ENCODE data around the gene PDCD2L. TPM values are rescaled to one million over a fixed set of nuclear protein-coding genes. Genes with fewer than 3 reads are reported as not detected.

The PDCD2L gene
- polyA plus RNA-seq, 1 experiment: 14.0 TPM

- no peak overlapping the region for H3K27ac ChIP-seq (ENCODE audit: low read depth, low read length)
- H3K27me3 ChIP-seq (ENCODE audit: control insufficient read depth, insufficient read depth, low read length): no peaks in the 10 kb centered on the region
- POLR2A ChIA-PET: no interaction called here
- no peak overlapping the region for H3K4me3 ChIP-seq (ENCODE audit: low read depth, low read length)
- DNase-seq (ENCODE audit: low read depth, low spot score): no peak
- CTCF ChIA-PET: interaction anchor here (0.9 to 1.0 kb wide), 2 partner anchors 17 kb away, joined by 3 to 4 read pairs; no protein-coding TSS in a partner anchor
- TF ChIP-seq, protein P1, sequence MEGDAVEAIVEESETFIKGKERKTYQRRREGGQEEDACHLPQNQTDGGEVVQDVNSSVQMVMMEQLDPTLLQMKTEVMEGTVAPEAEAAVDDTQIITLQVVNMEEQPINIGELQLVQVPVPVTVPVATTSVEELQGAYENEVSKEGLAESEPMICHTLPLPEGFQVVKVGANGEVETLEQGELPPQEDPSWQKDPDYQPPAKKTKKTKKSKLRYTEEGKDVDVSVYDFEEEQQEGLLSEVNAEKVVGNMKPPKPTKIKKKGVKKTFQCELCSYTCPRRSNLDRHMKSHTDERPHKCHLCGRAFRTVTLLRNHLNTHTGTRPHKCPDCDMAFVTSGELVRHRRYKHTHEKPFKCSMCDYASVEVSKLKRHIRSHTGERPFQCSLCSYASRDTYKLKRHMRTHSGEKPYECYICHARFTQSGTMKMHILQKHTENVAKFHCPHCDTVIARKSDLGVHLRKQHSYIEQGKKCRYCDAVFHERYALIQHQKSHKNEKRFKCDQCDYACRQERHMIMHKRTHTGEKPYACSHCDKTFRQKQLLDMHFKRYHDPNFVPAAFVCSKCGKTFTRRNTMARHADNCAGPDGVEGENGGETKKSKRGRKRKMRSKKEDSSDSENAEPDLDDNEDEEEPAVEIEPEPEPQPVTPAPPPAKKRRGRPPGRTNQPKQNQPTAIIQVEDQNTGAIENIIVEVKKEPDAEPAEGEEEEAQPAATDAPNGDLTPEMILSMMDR (IDR thresholded peaks at IDR 0.05; ENCODE audit: low read depth, low read length): no peak
- no peaks in the 10 kb centered on the region; the same call in 1 of the 2 replicates for H3K9me3 ChIP-seq (ENCODE audit: control insufficient read depth, insufficient read depth, low read length)
These were observed 41.1 kb upstream of the PDCD2L start for GRCh38 chr19:34363094-34363493.

DNA sequence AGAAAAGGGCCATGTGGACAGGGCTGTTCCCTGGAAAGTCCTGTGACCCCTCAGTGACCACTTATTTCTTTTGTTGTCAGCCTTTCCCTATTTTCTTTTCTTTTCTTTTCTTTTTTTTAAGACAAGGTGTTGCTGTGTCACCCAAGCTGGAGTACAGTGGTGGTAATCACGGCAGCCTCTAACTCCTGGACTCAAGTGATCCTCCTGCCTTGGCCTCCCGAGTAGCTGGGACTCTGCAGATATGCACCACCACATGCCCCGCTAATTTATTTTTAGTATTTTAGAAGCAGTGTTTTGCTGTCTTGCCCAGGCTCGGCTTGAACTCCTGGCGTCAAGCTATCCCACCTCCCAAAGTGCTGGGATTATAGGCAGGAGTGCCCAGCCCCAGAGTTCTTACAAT lies 40.3 kb upstream of the PDCD2L start:
- H3K4me3 ChIP-seq (ENCODE audit: low read depth, low read length): no peak overlapping the region
- TF ChIP-seq, protein P1 (IDR thresholded peaks at IDR 0.05; ENCODE audit: low read depth, low read length): no peak
- no peaks in the 10 kb centered on the region for H3K27me3 ChIP-seq (ENCODE audit: control insufficient read depth, insufficient read depth, low read length)
- ChIA-PET POLR2A (no interaction called here), CTCF (interaction anchor here (1.0 kb wide), 1 partner anchor 17 kb away, joined by 4 read pairs; no protein-coding TSS in a partner anchor)
- no peak overlapping the region for H3K27ac ChIP-seq (ENCODE audit: low read depth, low read length)
- H3K9me3 ChIP-seq (ENCODE audit: control insufficient read depth, insufficient read depth, low read length): no peaks in the 10 kb centered on the region; the same call in 1 of the 2 replicates
- no peak for DNase-seq (ENCODE audit: low read depth, low spot score)

DNA sequence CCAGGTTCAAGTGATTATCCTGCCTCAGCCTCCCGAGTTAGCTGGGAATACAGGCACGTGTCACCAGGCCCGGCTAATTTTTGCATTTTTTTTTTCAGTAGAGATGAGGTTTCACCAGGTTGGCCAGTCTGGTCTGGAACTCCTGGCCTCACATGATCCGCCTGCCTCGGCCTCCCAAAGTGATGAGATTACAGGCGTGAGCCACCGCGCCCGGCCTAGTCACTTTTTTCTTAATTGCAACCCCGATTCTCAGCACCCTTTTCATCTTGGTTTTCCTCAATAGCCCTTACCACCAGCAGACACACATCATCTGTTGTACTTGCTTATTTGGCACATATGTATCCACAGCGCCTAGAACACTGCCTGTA lies 39.8 kb upstream of the PDCD2L start:
- Histone ChIP-seq H3K27me3 (ENCODE audit: control insufficient read depth, insufficient read depth, low read length) (no peaks in the 10 kb centered on the region), H3K27ac (ENCODE audit: low read depth, low read length) (no peak overlapping the region), H3K4me3 (ENCODE audit: low read depth, low read length) (peak overlapping the region; percentile 80), H3K9me3 (ENCODE audit: control insufficient read depth, insufficient read depth, low read length) (no peaks in the 10 kb centered on the region; the same call in 1 of the 2 replicates)
- CTCF ChIA-PET: interaction anchor here (1.5 kb wide), 1 partner anchor 18 kb away, joined by 3 read pairs; no protein-coding TSS in a partner anchor
- TF ChIP-seq, protein P1 (IDR thresholded peaks at IDR 0.05; ENCODE audit: low read depth, low read length): no peak
- POLR2A ChIA-PET: interaction anchor here (1.1 kb wide), 1 partner anchor 132 kb away, joined by 5 read pairs; no protein-coding TSS in a partner anchor
- DNase-seq (ENCODE audit: low read depth, low spot score): no peak

DNA sequence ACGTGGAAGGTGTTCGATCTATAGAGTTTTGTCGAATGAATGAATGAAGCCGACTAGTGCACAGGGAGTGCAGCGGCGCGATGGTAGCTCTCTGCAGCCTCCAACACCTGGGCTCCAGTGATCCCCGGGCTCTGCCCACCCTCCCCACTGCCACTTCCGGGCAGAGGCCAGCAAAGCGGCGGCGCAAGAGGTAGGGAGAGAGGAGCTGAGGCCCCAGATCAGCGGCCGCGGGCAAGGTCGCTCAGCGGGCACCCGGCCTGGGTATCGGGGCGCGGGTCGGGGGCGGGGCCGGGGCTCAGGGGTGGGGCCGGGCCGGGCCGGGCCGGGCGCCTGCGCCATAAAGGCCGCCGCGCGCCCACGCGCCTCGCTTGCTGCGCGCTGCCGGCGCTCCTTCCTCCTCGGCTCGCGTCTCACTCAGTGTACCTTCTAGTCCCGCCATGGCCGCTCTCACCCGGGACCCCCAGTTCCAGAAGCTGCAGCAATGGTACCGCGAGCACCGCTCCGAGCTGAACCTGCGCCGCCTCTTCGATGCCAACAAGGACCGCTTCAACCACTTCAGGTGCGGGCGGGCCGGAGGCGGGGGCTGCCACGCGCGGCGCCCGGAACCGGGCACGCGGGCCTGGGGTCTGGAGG lies 39.3 kb upstream of the PDCD2L start, which contains the start of gene GPI:
Gene GPI, plus strand, starts transcription at position 367 of the 633 bp plus-strand sequence. Its CDS starts 71 bp downstream, at position 438.
- CTCF ChIA-PET: interaction anchor here (1.5 kb wide), 1 partner anchor 19 kb away, joined by 3 read pairs; no protein-coding TSS in a partner anchor
- Histone ChIP-seq H3K4me3 (ENCODE audit: low read depth, low read length) (peak within 1 kb of the TSS; percentile 80), H3K27me3 (ENCODE audit: control insufficient read depth, insufficient read depth, low read length) (no peaks in the 10 kb centered on the region), H3K9me3 (ENCODE audit: control insufficient read depth, insufficient read depth, low read length) (no peaks in the 10 kb centered on the region), H3K27ac (ENCODE audit: low read depth, low read length) (no peak within 1 kb of the TSS)
- TF ChIP-seq, protein P1 (IDR thresholded peaks at IDR 0.05; ENCODE audit: low read depth, low read length): no peak
- POLR2A ChIA-PET: interaction anchor here (0.9 to 1.1 kb wide), 2 partner anchors 86 to 132 kb away, joined by 4 to 5 read pairs; no protein-coding TSS in a partner anchor
- no peak for DNase-seq (ENCODE audit: low read depth, low spot score)

Measured in AG04450 (cell line).